Fibroblast of skin of scalp (primary cell): ENCODE results near the gene TFDP3.
A peak's percentile ranks its signal among the peaks of the same experiment; 100 is the strongest.

Experiments
- DNase-seq: peaks from one replicate; pipeline ENCODE4 v3.0.0-alpha.2; 2013

Gene TFDP3

GRCh38 chrX:133185119-133185518 is 33.0 kb downstream of the TFDP3 start:
- no peak for DNase-seq

DNA sequence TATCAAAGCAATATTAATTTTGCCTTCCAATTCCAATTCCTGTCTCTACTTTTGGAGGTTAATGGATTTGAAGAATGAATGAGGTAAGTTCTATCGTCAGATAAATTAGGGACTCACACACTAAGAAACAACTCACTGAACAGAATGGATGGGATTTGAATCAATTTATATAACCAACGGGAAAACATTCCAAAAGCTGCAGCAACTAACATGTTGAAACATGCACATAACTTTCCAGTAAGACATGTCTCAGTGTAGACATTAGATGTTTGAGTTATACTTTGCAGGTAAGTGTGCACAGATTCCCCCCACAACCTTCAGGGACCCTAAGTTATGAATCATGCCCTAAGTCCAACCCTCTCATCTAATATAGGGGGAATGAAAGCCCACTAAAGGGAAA is 34.3 kb downstream of the TFDP3 start:
- no peak for DNase-seq

DNA sequence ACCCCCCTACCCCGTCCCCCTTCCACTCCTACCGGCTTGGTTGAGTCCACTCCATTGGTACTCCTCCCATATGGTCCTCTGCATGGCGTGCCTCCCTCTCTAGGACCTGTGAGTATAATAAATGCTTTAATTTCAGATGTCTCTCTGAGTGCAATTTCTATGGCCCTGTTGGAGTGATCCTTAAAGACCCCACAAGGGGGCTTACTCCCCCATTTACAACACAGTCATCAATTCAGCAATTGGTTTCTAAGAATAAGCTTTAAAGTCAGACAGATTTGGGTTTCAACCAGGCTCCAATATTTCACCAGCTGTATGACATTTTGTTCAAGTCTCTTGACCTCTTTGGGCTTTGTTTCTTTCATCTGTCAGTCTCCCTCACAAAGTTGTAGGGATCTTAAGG is 38.7 kb downstream of the TFDP3 start:
- no peak for DNase-seq

DNA sequence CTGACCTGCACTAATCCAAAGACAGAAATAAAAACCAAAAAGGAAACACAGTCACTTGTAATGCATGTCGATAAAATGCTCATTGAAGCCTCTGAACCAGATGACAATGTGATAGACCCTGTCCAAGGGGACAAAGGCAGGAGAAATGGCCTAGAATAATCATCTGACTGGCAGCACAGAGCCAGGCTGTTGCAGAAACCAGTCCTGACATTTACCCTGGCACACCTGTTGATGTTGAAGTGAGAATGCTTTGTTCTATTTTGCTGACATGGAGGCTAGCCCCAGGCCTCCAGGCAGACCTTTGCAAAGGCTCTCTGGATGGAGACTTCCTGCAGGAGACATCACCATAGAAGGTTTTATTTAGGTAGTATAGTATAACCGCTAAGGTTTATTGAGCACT is 41.0 kb downstream of the TFDP3 start:
- DNase-seq: no peak

GRCh38 chrX:133175605-133176004 is 42.5 kb downstream of the TFDP3 start:
- no peak for DNase-seq

GRCh38 chrX:133175162-133175561 is 43.0 kb downstream of the TFDP3 start:
- DNase-seq: no peak

DNA sequence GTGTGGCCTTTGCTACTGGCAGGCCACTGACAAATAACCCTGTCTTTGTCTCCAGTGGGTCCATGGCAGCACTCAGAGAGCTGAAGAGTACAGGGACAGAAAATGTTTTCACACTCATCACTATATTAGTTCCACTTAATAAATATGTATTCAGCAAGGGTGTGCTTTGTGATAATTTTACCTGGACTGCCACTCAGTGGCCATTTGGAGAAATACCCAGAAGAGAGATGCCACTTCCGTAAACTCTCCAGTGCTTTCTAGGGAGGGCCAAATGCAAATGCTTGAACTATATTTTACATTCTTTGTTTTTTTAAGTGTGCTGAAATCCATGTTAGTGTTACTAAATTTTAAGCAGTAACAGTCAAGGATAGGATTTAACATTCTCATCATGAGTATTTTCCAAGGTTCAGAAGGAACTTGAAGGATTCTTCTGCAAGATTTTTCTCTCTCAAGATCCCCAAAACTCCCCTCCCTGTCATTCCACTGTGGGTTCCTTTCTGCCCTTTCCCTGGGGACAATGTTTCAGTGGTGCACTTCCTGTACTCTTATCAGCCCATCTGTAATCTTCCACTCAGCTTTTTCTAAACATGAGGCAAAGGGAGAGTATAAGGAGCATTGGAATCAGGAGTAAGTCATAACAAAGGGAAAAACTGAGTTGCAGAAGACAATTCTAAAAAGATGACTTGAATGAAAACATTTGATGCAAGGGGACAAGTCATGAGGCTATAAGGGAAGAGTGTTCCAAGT is 46.0 kb downstream of the TFDP3 start:
- peak; percentile 6 for DNase-seq
